Inflammatory macrophage treated with lipopolysaccharide for 4 hours (primary cell): ENCODE results near the gene OSMR.

Experiments used
- DNase-seq: peaks from one replicate; pipeline ENCODE4 v3.0.0-alpha.2; 2020

Gene OSMR

DNA sequence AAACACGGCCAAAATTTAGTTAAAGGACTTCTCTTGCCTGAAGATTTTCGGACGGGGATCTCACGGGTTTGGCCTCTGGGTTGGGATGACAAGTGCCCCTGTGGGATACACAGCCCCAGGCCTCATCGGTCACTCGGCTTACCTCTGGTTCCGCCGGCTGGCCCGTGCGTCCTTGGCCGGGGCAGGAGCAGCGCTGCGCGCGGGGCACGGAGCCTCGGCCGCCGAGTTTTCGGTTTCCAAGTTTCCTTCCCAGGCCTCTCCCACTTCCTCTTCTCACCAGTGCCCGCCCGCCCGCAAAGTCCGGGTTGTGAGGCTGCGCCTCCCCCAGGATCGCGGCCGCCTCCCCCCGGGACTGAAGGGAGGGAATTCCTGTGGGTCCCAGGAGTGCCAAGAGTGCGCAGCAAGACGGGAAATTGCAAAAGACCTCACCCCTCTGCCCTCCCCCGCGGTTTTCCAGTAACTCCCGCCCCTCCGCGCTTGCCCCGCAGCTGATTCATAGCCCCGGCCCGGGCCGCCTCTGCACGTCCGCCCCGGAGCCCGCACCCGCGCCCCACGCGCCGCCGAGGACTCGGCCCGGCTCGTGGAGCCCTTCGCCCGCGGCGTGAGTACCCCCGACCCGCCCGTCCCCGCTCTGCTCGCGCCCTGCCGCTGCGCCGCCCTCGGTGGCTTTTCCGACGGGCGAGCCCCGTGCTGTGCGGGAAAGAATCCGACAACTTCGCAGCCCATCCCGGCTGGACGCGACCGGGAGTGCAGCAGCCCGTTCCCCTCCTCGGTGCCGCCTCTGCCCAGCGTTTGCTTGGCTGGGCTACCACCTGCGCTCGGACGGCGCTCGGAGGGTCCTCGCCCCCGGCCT, at the start of gene OSMR:
TSS of gene OSMR (plus strand) at position 487 of the 853 bp plus-strand sequence. CDS start 23,033 bp downstream, outside the sequence.
- DNase-seq: peak; percentile 14

DNA sequence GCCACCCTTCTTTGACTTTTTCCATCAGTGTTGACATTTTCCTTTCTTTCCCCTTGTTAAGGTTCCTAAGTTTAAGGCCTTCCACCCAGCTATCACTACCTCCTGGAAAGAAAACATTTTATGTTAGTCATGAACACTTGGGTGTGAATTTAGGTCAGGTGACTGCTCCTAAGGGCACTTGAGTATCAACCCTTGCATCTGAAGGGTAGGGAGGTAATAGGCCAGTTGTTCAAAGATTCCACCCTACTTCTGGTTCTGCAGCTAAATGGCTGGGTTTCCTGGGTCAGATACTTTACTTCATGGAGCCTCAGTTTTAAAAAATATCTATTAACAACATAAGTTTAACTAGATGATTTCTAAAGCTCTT, 49.1 kb upstream of the OSMR start:
- DNase-seq: no peak

DNA sequence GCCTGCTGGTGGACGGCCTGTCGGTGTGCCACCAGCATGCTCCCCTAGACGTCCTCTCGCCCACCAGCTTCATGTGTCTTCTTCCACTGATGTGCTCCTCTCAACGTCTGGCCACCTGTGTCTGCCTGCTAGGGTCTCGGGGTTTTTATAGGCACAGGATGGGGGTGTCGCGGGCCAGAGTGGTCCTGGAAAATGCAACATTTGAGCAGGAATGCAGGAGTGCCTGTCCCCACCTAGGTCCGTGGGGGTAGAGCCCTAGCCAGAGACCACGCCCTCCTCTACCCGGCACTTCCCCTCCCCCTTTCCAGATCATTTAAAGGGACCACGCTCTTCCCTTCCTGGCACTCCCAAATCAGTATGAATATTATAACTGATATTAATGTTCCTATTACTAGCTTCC, 48.0 kb upstream of the OSMR start:
- no peak for DNase-seq

DNA sequence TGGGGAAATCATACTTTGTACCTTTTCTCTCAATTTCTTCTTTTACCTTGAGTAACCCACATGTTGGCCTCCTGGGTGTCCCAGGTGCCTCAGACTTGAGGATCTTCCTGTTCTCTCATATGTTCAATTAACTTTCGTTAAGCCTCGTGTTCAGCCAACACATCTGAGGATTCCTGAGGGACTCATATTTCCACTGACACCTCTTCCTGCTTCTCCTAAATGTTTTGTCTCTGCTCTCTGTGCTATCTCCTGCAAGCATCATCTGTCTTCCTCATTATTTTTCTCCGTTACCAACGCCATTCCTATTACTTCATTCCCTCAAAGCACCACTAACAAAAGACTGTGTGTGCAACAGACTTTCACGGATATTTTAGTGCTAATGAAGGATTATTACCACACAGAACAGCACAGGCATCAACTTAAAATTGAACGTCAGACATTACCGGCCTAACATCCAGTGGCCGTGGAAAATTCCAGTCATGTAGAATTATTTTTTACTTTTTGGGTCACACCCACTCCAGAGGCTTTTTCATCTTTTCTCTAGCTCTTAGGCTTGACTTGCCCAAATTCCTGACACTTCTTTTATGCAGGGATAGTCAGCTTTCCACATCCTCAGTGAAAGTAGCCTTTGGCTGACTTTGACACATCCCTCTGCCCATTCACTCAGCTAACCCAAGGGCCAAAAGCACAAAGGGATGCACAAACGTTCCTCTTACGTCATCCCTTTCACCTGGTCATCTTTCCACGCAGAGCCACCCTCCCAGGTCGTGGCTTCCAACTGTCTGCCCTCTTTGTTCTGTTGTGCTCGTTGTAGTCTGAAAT, 46.0 kb upstream of the OSMR start:
- DNase-seq: no peak

DNA sequence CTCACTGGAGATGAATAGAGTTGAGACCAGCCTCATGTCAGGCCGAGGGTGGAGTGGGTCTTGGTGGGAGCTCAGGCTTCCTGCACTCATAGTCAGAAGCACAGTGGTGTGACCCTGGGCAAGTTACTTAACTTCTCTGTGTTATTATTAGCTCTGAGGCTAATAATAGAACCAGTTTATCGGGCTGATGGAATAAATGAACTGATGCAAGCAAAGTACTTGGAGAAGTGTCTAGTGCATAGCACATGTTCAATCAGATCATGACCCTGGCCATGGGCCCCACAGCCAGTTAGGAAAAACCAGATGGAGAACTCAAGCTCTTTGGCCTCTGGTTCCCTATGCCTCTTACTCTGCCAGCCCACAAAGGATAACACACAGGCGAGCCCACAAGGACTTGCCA, 45.3 kb upstream of the OSMR start:
- no peak for DNase-seq

DNA sequence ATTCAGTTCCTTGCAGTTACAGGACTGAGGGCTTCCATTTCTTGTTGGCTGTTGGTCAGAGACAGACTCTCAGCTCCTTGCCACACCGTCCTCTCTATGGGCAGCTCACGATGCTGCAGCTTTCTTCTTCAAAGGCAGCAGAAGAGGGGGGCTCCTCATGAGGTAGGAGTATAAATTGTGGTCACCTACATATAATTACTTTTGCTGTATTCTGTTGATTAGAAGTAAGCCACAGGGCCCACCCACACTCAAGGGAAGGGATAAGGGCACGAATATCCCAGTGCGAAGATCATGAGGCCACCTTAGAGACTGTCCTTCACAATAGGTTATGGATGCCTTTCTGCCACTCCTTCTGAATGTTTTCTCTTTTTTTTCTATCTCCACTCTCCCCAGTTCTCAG, 43.7 kb upstream of the OSMR start:
- DNase-seq: no peak

DNA sequence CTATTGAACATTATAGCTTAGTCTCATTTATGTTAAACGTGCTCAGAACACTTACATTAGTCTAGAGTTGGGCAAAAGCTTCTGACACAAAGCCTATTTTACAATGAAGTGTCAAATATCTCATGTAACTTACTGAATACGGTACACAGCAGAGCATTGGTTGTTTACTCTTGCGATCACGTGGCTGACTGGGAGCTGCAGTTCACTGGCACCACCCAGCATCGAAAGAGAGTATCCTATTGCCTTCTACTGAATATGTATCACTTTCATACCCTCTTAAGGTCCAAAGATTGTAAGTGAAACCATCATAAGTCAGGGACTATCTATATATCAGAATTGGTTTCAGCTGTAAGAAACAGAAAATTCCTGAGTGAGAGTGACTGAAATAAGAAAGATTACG, 42.6 kb upstream of the OSMR start:
- no peak for DNase-seq

DNA sequence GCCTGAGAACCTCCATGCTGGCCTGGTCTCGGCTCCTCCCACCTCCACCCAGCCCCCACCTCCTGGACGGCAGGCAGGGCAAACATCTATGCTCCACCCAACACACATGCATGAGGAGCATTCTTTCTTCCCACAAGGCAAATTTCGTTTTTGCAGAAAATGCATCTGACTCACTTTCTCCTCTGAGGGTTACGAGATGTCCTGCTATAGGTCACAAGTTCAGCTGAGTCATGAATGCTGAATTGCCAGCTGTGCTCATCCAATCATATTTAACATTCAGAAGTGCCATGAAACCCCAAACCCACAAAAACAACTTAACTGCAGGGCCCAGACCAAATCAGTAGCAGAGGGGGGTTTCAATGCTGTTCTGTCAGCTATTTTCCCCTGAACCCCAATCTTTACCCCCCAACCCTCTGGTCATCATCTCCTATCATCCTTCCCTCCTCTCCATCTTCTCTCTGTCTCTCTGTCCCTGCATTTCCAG, 39.0 kb upstream of the OSMR start:
- no peak for DNase-seq

DNA sequence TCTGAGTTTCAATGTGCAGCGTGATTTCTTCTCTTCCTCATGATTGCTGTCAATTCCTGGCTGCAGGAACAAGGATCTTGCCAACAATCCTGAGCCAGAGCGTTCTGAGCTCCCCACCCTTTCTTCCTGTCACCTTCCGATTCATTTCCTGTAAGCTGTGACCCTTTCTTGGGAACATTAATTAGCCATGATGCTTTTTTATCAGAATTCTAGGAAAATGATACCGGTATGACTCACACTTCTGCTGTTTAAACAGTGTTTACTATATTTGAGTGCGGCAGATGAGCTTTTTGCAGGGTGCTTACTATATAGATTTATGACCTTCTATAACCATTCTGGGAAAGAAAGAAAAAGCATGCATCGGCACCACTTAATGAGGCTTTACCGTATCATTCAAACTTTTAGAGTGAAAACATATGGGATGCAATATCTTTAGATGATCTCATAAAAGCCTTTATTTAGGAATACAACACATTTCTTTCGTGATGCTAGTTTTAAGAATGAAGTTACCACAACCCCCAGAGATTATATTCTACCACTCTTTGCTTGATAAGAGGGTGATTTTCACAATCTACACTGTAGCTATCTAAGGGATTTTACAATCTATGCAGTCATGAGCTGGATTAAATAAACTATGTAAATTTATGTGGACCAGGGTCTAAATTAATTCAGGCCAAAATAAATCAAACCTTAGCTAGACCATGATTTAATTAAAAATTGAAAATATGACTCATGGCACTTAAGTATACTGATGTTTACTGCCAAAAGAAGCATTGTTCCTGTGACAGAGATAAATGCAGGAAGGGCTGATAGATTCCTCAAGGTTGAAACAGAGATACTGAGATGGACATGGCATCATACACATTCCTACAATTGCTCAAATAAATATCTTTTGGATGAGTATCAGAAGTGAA, 38.0 kb upstream of the OSMR start:
- DNase-seq: no peak

DNA sequence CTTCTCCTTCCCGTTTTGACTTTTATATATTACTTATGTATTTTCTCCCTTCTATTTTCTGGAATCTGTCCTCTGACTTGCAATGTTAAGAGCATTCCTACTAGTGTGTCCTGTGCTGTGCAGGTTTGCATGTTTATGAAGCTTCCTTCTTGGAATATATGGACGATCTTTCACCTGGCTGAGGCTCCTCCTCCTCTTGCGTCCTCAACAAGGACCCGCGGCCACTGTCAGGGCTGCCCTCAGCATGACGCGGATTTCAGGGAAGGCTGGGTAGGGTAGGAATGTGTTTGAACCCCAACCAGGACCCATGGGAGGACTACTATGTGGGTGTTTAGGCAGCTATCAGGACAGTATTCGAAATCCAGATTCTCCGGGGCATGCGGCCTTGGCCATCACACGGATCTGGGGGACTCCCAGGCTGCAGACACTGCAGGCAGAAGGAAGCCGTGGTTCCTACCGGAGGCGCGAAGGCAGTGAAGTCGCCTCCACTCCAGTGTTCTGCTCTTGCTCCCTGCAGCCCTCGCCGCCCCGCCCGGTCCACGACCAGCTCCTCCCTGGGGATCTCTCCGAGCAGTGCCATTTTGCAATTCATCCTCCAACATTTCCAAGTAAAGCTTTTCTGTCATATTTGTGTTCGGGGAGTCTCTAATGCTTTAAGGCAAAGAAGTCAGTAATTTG, 37.0 kb upstream of the OSMR start:
- DNase-seq: no peak

DNA sequence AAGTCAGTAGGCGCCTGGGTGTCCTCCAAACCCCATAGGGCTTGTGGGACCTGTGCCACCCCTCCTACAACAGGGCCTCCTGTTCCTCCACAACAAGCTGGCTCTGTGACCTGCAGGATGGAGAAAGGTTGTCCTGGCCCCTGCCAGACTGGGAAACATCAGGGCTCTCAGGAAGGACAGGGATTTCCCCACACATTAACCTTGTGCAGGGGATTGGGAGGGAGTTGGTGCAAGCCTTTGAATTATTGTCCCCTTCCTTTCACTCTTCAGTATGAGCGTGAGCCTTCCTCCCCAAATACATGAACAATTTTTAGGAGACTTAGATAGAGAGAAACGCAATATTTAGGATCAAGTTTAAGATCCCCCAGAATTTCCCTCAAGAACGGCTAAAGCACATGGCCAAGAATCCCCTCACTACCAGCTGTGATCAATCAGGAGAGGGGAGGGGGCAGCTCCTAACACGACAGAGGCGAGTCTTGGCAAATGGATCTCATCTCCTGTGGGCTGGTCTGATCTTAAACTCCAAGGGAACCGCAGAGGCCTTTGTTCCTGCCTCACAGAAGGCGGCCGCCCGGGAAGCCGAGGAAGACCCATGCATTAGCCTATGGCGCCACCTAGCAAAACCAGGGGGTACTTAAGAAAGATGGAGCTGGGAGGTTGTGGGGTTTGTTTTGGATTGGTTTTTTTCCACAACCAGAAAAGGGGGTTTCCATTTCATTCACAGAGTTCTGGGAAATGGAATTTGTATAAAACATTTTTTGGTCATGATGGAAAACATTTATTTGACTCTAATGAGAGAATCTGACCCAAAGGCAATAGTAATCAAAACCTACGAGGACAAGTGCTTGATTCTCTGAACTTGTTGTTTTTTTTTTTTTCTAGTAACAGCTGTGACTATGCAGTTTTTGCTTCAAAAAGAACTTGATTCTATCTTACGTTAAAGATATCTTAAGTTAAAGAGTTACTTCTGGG, 36.1 kb upstream of the OSMR start:
- DNase-seq: peak; percentile 36

DNA sequence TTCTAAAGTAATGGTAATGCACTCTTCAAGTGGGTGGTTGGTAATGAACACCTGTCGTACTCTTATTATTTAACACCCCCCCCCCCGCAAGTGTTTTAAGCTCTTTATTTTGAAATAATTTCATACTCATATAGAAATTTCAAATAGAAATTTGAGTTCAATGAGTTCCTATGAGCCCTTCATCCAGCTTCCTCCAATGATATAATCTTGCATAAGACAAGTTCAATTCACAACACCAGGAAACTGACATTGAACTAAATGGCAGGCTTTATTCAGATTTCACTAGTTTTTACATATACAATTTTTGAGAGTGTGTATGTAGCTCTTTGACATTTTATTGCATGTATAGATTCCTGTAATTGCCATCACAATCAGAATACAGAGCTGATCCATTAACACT, 30.9 kb upstream of the OSMR start:
- DNase-seq: no peak

DNA sequence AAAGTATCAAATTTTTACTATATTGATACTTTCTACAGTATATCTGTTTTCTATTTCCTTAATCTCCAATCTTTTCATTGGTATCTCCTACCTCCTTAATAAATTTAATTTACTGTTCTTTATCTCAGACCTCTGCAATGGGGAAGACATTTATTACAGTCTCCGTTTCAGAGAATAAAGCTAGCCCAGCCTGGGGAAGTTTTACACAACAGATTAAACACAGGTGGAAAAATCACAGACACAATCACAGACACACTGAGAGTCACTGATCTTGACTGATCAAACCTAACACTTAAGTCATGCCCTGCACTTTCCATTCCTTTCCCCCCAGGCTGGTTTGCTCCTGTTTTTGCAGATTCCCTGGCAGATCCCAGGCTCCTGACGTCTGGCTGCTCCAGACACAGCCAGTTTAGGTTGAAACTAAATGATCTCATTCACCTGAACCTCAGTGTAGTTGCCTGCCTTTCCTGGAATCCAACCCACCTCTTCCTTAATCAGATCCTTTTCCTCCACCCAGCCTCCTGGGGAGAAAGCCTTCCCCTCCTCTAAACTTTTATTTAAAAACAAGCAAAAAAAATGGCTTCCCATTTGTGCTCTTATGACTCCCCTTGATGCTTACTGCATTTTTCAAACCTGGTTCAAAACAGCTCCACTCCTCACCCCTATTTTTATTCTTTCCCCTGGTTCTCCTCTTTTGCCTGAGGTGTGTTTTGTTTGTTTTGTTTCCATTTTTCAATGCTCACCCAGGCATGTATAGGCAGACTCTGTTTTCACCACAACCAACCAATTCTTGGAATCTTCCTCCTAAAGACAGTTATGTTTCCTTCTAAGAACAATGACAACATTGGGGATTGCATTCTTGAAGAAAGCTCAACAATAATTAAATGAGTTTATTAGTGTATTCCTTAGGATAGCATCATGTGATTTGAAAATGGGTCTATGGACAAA, 29.5 kb upstream of the OSMR start:
- no peak for DNase-seq

DNA sequence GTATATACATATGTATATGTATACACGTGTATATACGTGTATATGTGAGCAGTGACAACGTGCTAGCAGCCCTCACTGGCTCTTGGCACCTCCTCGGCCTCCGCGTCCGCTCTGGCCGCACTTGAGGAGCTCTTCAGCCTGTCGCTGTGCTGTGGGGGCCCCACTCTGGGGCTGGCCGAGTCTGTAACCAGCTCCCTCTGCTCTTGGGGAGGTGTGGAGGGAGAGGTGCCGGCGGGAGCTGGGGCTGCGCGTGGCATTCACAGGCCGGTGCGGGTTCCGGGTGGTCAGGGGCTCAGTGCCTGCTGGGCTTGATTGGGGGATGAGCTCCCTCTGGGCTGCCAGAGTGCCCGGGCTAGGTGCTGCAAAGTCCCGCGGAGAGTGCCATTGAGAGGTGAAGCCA, 24.1 kb upstream of the OSMR start:
- no peak for DNase-seq

DNA sequence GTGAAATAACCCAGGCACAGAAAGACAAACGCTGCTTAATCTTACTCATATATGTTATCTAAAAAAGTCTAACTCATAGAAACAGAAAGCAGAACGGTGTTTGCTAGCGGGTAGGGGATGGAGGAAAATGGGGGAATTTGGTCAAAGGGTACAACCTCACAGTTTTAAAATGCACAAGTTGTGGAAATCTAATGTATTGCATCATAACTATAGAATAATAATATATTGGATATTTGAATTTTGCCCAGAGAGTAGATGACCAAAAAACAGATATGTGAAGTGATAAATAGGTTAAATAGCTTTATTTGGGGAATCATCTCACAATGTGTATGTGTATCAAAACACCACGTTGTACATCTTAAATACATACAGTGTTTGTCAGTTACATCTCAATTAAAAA, 22.3 kb upstream of the OSMR start:
- no peak for DNase-seq

DNA sequence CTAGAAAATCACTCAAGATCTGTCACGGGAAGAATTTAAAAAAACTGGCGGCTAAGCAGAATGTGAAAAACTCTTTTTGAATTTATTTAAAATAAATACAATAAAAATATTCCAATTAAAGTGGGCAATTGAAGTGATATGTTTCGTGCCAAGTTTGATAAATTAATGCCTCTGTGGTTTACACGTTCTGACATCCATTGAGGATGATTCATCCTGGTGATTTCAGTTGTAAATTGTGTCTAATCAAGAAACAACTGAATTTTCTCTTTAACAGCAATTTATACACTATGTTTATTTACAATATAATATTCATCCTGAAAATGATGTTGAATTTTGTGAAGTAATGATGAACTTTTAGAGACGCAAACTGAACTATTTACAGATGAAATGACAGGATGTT, 21.0 kb upstream of the OSMR start:
- DNase-seq: no peak

DNA sequence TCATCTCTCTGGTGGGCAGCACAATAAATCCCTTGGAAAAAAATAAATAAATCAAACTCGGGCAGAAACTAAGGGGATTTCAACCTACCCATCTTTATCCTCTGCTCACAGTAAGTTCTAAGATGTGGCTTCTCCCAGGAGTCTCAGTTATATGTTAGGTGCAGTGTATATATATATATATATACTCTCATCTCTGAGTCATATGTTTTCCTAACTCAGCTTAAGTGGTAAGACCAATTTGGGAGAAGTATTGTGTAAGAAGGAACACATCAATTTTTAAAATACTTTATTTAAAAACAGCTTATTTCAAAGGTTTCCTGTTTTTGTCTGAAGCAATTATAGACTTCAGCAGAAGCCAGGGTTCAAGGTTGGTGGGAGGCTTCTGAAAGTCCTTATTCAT, 20.3 kb upstream of the OSMR start:
- DNase-seq: no peak

DNA sequence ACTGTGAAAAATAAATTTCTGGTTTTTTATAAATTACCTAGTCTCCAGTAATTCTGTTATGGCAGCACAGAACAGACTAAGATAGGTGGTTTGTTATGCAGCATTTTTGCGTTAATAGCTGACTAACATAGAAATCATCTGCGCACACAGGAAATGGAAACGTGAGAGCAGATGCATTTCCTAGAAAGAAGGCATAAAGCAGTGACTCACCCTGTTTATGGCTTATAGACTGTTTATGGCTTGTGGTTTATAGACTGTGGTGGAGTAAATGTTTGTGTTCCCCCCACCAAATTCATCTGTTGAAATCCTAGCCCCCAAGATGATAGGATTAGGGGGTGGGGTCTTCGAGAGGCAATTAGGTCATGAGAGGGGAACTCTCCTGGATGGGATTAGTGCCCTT, 18.3 kb upstream of the OSMR start:
- no peak for DNase-seq

DNA sequence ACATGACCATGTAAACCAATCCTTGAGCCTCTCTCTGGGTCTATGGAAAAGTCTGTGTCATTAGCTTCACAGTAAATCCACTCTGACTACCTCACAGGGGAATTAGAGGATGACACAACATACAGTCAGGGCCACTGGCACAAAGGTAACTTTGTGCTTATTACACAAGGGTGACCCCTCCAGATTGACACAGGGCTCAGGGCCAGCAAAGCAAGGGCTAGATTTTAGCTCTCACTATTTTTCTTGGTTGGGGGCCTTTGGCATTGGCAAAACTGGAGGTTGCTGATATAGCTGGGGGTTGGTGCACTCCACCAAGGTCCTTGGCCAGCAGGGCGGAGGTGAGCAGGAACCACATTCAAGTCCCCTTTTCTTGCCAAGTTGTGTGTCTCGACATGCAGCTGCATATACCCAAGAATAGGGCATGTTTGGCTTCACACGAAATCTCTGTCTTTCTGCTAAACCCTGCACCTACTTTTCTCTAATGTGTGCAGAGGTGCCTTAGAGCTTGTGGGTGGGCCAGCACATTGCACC, 15.2 kb upstream of the OSMR start:
- DNase-seq: no peak

DNA sequence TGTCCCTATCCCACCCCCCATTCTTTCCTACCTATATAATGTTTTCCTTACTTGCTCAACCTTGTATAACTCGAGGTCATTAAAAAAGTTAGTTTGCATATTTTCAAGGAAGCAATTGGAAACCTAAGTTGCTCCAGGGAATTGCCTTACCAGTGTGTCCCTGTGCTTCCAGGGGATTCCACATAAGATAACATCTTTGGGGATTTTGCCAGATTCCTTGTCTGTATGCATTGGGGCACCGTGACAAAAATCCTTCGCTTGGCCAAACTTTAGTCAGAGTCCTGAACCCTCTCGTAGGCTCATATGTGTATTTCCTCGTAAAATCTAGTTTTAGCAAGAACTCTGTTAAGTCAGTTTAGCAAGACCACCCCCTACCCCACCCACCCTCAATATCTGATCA, 14.7 kb upstream of the OSMR start:
- no peak for DNase-seq
